OCI-LY1 (cell line): ENCODE results near the gene RBM7.

Source experiments
- CTCF ChIP-seq: fragments of 200-600 bp; sonication (generic), shearing (Covaris generic); IDR thresholded peaks from 2 replicates; pipeline ENCODE4 v1.5.1; 2017; ENCODE audit warnings: mild to moderate bottlenecking, antibody characterized with exemption, low read length, moderate library complexity, mixed read lengths
- EZH2 ChIP-seq: fragments of 200-600 bp; sonication (generic), shearing (Covaris generic); IDR thresholded peaks from 2 replicates; pipeline ENCODE4 v1.8.0; 2017; ENCODE audit warnings: borderline replicate concordance, mixed run types, mild to moderate bottlenecking, antibody characterized with exemption, low read length, moderate library complexity, mixed read lengths

- no peak for TF ChIP-seq CTCF
- no peak for TF ChIP-seq EZH2
Observed at GRCh38 chr11:114386545-114386944, 13.9 kb upstream of the RBM7 start.
